Prostate gland (tissue), 2 donors: Measurements from ENCODE around the gene MACIR. TPM values are rescaled to one million over a fixed set of nuclear protein-coding genes. Genes with fewer than 3 reads are reported as not detected.

Source experiments
- DNase-seq: peaks from one replicate; pipeline ENCODE4 v3.0.0-alpha.2; 2019; ENCODE audit warnings: low spot score
- H3K27ac ChIP-seq, 2 donors: fragments of 200-600 bp; sonication (generic); 2 replicates each; pipeline ENCODE4 v1.5.1; 2017 to 2019
- H3K27me3 ChIP-seq: fragments of 200-600 bp; sonication (generic); replicated peaks from 2 replicates; pipeline ENCODE4 v1.5.1; 2019; ENCODE audit not compliant: insufficient read depth
- H3K36me3 ChIP-seq, 2 donors: fragments of 200-600 bp; sonication (generic); 1 replicate in 1 of 2; 2 replicates in 1 of 2; pipeline versions ENCODE4 v1.5.1 to v1.8.1; 2017 to 2019
- H3K4me1 ChIP-seq: fragments of 200-600 bp; sonication (generic); replicated peaks from 2 replicates; pipeline ENCODE4 v1.5.1; 2019
- H3K4me3 ChIP-seq, 2 donors: fragments of 200-600 bp; sonication (generic); 2 replicates each; pipeline ENCODE4 v1.5.1; 2017 to 2019
- H3K9me3 ChIP-seq: fragments of 200-600 bp; sonication (generic); 2 replicates; pipeline ENCODE4 v1.5.1; 2017
- POLR2A ChIP-seq: fragments of 450-650 bp; IDR thresholded peaks from one replicate; pipeline ENCODE4 v1.6.1; 2016; ENCODE audit warnings: antibody characterized with exemption, mild to moderate bottlenecking
- POLR2AphosphoS5 ChIP-seq: sonication (generic); formaldehyde crosslinking; IDR thresholded peaks from one replicate; pipeline ENCODE4 v1.6.1; 2017; ENCODE audit warnings: antibody characterized with exemption
- WGBS: methylation state at CpG from one replicate; pipeline ENCODE4 v1.1.5; 2018; 5-methylcytosine and 5-hydroxymethylcytosine counted together
- intact Hi-C: fragments of 100-400 bp; cut with DNase I; formaldehyde crosslinking; loops from one replicate; pipeline ENCODE4 v1.14.2; 2022
- total RNA-seq, 2 donors: library from RNA; depleted of rRNA; stranded (reverse); fragments of >200 nt; gene quantifications; one replicate each; pipeline ENCODE4 v1.1.0, GENCODE V29; 2016
- TF ChIP-seq, protein P1 (sequence below), 4 experiments: fragments of 200-600 bp in 2 of 4; fragments of 450-650 bp in 2 of 4; sonication (generic) in 2 of 4; IDR thresholded peaks; 1 replicate in 3 of 4; 2 replicates in 1 of 4; pipeline ENCODE4 v1.5.1; 2016 to 2019; ENCODE audit warnings: antibody characterized with exemption in 4 of 4, mild to moderate bottlenecking in 2 of 4, moderate library complexity in 2 of 4

The MACIR gene
- total RNA-seq, 2 donors from 2014 or later = 10.4 to 20.1 TPM

- H3K4me3 ChIP-seq = no peak overlapping the region
- no peaks in the 10 kb centered on the region for H3K27me3 ChIP-seq
- H3K36me3 ChIP-seq = no peaks in the 10 kb centered on the region
- H3K9me3 ChIP-seq = no peaks in the 10 kb centered on the region
- H3K4me1 ChIP-seq = no peaks in the 10 kb centered on the region
- WGBS = 92% methylated on average over 28 of the region's 28 CpGs
- no peak for DNase-seq
- TF ChIP-seq POLR2A (no peak), POLR2AphosphoS5 (no peak)
- TF ChIP-seq, protein P1, sequence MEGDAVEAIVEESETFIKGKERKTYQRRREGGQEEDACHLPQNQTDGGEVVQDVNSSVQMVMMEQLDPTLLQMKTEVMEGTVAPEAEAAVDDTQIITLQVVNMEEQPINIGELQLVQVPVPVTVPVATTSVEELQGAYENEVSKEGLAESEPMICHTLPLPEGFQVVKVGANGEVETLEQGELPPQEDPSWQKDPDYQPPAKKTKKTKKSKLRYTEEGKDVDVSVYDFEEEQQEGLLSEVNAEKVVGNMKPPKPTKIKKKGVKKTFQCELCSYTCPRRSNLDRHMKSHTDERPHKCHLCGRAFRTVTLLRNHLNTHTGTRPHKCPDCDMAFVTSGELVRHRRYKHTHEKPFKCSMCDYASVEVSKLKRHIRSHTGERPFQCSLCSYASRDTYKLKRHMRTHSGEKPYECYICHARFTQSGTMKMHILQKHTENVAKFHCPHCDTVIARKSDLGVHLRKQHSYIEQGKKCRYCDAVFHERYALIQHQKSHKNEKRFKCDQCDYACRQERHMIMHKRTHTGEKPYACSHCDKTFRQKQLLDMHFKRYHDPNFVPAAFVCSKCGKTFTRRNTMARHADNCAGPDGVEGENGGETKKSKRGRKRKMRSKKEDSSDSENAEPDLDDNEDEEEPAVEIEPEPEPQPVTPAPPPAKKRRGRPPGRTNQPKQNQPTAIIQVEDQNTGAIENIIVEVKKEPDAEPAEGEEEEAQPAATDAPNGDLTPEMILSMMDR (IDR thresholded peaks at IDR 0.05) = no peak
- intact Hi-C loops = no loop called here
- no peak overlapping the region for H3K27ac ChIP-seq
These were observed 35.3 kb upstream of the MACIR start for GRCh38 chr5:103223031-103223955.

DNA sequence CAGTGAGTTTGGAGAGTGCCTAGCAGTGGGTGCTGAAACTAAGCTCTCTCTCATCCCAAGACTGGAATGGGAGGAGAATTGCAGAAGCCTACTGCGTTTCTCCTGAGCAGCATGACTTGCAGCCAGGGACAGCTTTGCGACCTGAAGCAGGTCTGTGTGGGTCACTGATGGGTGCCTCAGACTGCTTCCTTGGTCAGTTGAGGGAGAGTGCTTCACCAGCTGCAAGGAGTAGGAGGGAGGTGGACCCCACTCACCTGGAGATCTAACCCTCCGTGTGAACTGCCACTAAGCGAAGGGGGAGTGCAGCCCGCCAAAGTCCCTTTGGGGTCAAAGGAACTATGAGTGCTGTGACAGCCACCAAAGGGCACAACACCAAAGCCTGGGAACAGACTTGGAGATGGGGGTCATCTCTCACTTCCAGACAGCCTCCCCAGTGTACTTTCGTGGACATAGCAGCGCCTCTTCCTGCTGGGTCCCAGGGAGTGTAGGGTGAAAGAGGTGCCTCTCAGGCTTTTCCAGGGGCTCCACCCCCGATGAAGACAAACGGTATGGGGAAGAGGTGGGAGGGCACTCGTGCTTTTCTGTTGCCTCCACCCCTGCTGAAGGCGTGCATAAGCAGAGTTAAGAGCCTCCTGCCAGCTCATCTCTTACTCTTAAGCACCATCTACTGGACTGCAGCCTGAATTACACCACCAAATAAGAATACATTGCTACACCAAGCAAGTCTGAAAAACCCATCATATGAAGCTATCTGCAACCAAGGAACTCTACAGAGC lies 34.3 kb upstream of the MACIR start:
- no peaks in the 10 kb centered on the region for H3K9me3 ChIP-seq
- H3K4me1 ChIP-seq = no peaks in the 10 kb centered on the region
- H3K4me3 ChIP-seq = no peak overlapping the region
- no peaks in the 10 kb centered on the region for H3K36me3 ChIP-seq
- H3K27ac ChIP-seq = no peak overlapping the region
- H3K27me3 ChIP-seq = no peaks in the 10 kb centered on the region
- no peak for TF ChIP-seq POLR2AphosphoS5
- TF ChIP-seq, protein P1 (IDR thresholded peaks at IDR 0.05) = peak in 3 of 4 experiments; percentile 17 to 57 (median 43)
- 55% methylated on average over 11 of the region's 11 CpGs for WGBS
- intact Hi-C loops = no loop called here
- DNase-seq = peak; percentile 9

DNA sequence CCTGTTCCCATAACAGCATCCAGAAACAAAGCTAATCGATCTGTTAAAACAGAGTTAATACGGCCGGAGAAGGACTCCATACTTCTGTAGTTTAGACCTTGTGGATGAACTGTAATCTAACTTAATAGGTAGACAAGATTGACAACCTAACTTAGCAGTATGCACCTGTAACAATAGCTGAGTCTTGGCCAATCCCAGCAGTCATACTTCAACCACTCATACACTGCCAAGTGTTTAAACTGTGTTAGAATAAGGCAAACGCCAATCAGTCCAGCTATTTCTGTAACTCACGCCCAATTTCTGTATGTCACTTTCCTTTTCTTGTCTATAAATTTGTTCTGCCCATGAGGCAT lies 33.7 kb upstream of the MACIR start:
- WGBS = 73% methylated on average over 5 of the region's 5 CpGs
- no peak for TF ChIP-seq POLR2A
- no peak for TF ChIP-seq POLR2AphosphoS5
- TF ChIP-seq, protein P1 (IDR thresholded peaks at IDR 0.05) = no peak
- Histone ChIP-seq H3K4me1 (no peaks in the 10 kb centered on the region), H3K4me3 (no peak overlapping the region), H3K9me3 (no peaks in the 10 kb centered on the region), H3K36me3 (no peaks in the 10 kb centered on the region), H3K27me3 (no peaks in the 10 kb centered on the region), H3K27ac (no peak overlapping the region)
- DNase-seq = no peak
- intact Hi-C loops = no loop called here

DNA sequence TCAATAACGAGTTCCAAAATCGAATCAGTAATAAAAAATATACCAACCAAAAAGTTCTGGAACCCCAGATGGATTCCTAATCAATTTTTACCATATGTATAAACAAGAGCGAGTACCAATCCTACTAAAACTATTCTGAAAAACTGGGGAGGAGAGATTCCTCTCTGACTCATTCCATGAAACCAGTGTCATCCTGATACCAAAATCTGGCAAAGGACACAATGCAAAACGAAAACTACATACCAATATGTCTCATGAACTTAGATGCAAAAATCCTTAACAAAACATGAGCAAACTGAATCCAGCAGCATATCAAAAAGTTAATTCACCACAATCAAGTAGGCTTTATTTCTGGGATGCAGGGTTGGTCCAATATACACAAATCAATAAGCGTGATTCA lies 30.5 kb upstream of the MACIR start:
- no peak for DNase-seq
- WGBS = 93% methylated on average over 5 of the region's 5 CpGs
- intact Hi-C loops = no loop called here
- TF ChIP-seq POLR2AphosphoS5 (no peak), POLR2A (no peak)
- TF ChIP-seq, protein P1 (IDR thresholded peaks at IDR 0.05) = no peak
- Histone ChIP-seq H3K4me1 (no peaks in the 10 kb centered on the region), H3K27ac (no peak overlapping the region), H3K4me3 (no peak overlapping the region), H3K9me3 (no peaks in the 10 kb centered on the region), H3K36me3 (no peaks in the 10 kb centered on the region), H3K27me3 (no peaks in the 10 kb centered on the region)
